OCI-LY7 (cell line): Measurements from ENCODE around the gene DOCK7. TPM values are rescaled to one million over a fixed set of nuclear protein-coding genes. Genes with fewer than 3 reads are reported as not detected.

Experiments
- BruUV-seq: library from RNA; stranded (reverse); fragments of 400-500 nt; replicated peaks from 2 replicates; lab custom pipeline; 2021; lab: Mats Ljungman, UMichigan
- CTCF ChIA-PET: fragments of 300-600 bp; sonication (Branson Sonifier 250); formaldehyde crosslinking; loops from one replicate; lab custom pipeline; 2022; ENCODE audit warnings: antibody characterized with exemption; ENCODE audit not compliant: unreplicated experiment; lab: Charles Lee
- POLR2A ChIA-PET: fragments of 300-600 bp; sonication (Branson Sonifier 250); formaldehyde crosslinking; loops from one replicate; lab custom pipeline; 2022; ENCODE audit warnings: antibody characterized with exemption; lab: Charles Lee
- DNase-seq: peaks from one replicate; pipeline ENCODE4 v3.0.0-alpha.2; 2015; ENCODE audit warnings: low spot score
- H2AFZ ChIP-seq: fragments of 200-600 bp; sonication (generic), shearing (Covaris generic); 2 replicates; pipeline ENCODE4 v1.6.1; 2014; ENCODE audit warnings: mild to moderate bottlenecking, antibody characterized with exemption, low read length, moderate library complexity
- H3K27ac ChIP-seq: fragments of 200-600 bp; sonication (generic); 2 replicates; pipeline ENCODE4 v1.5.1; 2014; ENCODE audit warnings: mixed run types, low read depth, mild to moderate bottlenecking, moderate library complexity, low read length, inconsistent platforms; ENCODE audit not compliant: poor library complexity, severe bottlenecking
- H3K36me3 ChIP-seq: fragments of 200-600 bp; sonication (generic); 2 replicates; pipeline ENCODE4 v1.6.1; 2014; ENCODE audit warnings: mild to moderate bottlenecking, antibody characterized with exemption, low read length, moderate library complexity, mixed read lengths; ENCODE audit not compliant: insufficient read depth
- H3K4me1 ChIP-seq: fragments of 200-600 bp; sonication (generic); 2 replicates; pipeline ENCODE4 v1.5.1; 2014; ENCODE audit warnings: mild to moderate bottlenecking, low read length; ENCODE audit not compliant: insufficient read depth, poor library complexity, severe bottlenecking
- H3K4me2 ChIP-seq: fragments of 200-600 bp; sonication (generic); 2 replicates; pipeline ENCODE4 v1.6.1; 2014; ENCODE audit warnings: mild to moderate bottlenecking, low read length
- H3K4me3 ChIP-seq: fragments of 200-600 bp; sonication (generic); 2 replicates; pipeline ENCODE4 v1.5.1; 2014; ENCODE audit warnings: mild to moderate bottlenecking, low read depth, low read length; ENCODE audit not compliant: poor library complexity, severe bottlenecking
- H3K79me2 ChIP-seq: fragments of 200-600 bp; sonication (generic); 2 replicates; pipeline ENCODE4 v1.6.1; 2016; ENCODE audit warnings: low read depth, mild to moderate bottlenecking, low read length, moderate library complexity, mixed read lengths; ENCODE audit not compliant: insufficient read depth
- H3K9me2 ChIP-seq: fragments of 200-600 bp; sonication (generic); 2 replicates; pipeline ENCODE4 v1.6.1; 2016; ENCODE audit warnings: mild to moderate bottlenecking, low read length, mixed read lengths; ENCODE audit not compliant: insufficient read depth
- H3K9me3 ChIP-seq: fragments of 200-600 bp; sonication (generic); 2 replicates; pipeline ENCODE4 v1.6.1; 2014; ENCODE audit warnings: mild to moderate bottlenecking, mixed run types, low read length, mixed read lengths
- H4K20me1 ChIP-seq: fragments of 200-600 bp; sonication (generic); 2 replicates; pipeline ENCODE4 v1.6.1; 2014; ENCODE audit warnings: mild to moderate bottlenecking, antibody characterized with exemption, low read length, moderate library complexity, mixed read lengths; ENCODE audit not compliant: insufficient read depth
- CTCF ChIP-seq: fragments of 200-600 bp; sonication (generic); conservative IDR thresholded peaks from 2 replicates; pipeline ENCODE4 v1.5.1; 2014; ENCODE audit warnings: mild to moderate bottlenecking, antibody characterized with exemption, low read length, moderate library complexity, mixed read lengths
- EZH2phosphoT487 ChIP-seq: fragments of 200-600 bp; sonication (generic); IDR thresholded peaks from 2 replicates; pipeline ENCODE4 v1.6.1; 2018; ENCODE audit warnings: low read depth, borderline replicate concordance, mild to moderate bottlenecking, mixed run types, antibody characterized with exemption, low read length, moderate library complexity, mixed read lengths
- intact Hi-C: fragments of 100-400 bp; cut with micrococcal nuclease; formaldehyde crosslinking; loops from one replicate; pipeline ENCODE4 v1.10.0; 2022; ENCODE audit not compliant: unreplicated experiment
- total RNA-seq, 2 experiments: library from RNA; depleted of rRNA in 1 of 2; stranded (reverse); fragments of >200 nt in 1 of 2; shearing (Covaris generic) in 1 of 2; gene quantifications; 2 replicates each; pipeline ENCODE4 v1.2.3, GENCODE V29; 2014 to 2022

Gene DOCK7
- total RNA-seq, 2 experiments from 2014 or later, result 19.5 to 20.3 TPM

- H3K9me3 ChIP-seq, result no peaks in the 10 kb centered on the region
- H3K4me2 ChIP-seq, result no peak overlapping the region
- no peak for TF ChIP-seq CTCF
- TF ChIP-seq EZH2phosphoT487, result no peak
- H3K36me3 ChIP-seq, result no peaks in the 10 kb centered on the region
- H3K79me2 ChIP-seq, result no peaks in the 10 kb centered on the region
- H2AFZ ChIP-seq, result no peak overlapping the region
- no TSS peak for BruUV-seq
- intact Hi-C loops, result no loop called here
- no peaks in the 10 kb centered on the region for H3K9me2 ChIP-seq
- ChIA-PET POLR2A (interaction anchor here (0.7 to 0.9 kb wide), 2 partner anchors 84 to 307 kb away, joined by 3 read pairs; no protein-coding TSS in a partner anchor), CTCF (no interaction called here)
- no peak for DNase-seq
- H3K27ac ChIP-seq, result no peak overlapping the region
- H3K4me3 ChIP-seq, result no peak overlapping the region
- no peaks in the 10 kb centered on the region for H3K4me1 ChIP-seq
- no peaks in the 10 kb centered on the region for H4K20me1 ChIP-seq
These were observed 268.0 kb downstream of the DOCK7 start for GRCh38 chr1:62420214-62420613.

GRCh38 chr1:62417351-62417999 lies 270.7 kb downstream of the DOCK7 start:
- BruUV-seq, result no TSS peak
- H3K4me3 ChIP-seq, result no peak overlapping the region
- intact Hi-C loops, result no loop called here
- H3K9me3 ChIP-seq, result no peaks in the 10 kb centered on the region
- H3K27ac ChIP-seq, result no peak overlapping the region
- no peaks in the 10 kb centered on the region for H3K9me2 ChIP-seq
- no peaks in the 10 kb centered on the region for H4K20me1 ChIP-seq
- TF ChIP-seq EZH2phosphoT487 (no peak), CTCF (no peak)
- CTCF ChIA-PET, result interaction anchor here (0.7 kb wide), 1 partner anchor 13 kb away, joined by 3 read pairs; no protein-coding TSS in a partner anchor
- no peak for DNase-seq
- no peaks in the 10 kb centered on the region for H3K36me3 ChIP-seq
- H3K4me1 ChIP-seq, result no peaks in the 10 kb centered on the region
- POLR2A ChIA-PET, result interaction anchor here (2.5 kb wide), 1 partner anchor 14 kb away, joined by 14 read pairs; no protein-coding TSS in a partner anchor
- H2AFZ ChIP-seq, result no peak overlapping the region
- no peaks in the 10 kb centered on the region for H3K79me2 ChIP-seq
- H3K4me2 ChIP-seq, result no peak overlapping the region

GRCh38 chr1:62415687-62416086 lies 272.5 kb downstream of the DOCK7 start:
- POLR2A ChIA-PET, result interaction anchor here (0.6 kb wide), 1 partner anchor 527 kb away, joined by 3 read pairs; no protein-coding TSS in a partner anchor
- TF ChIP-seq CTCF, result no peak
- no peak for TF ChIP-seq EZH2phosphoT487
- H3K79me2 ChIP-seq, result no peaks in the 10 kb centered on the region
- H3K4me1 ChIP-seq, result no peaks in the 10 kb centered on the region
- H3K9me2 ChIP-seq, result no peaks in the 10 kb centered on the region
- H3K4me2 ChIP-seq, result no peak overlapping the region
- intact Hi-C loops, result no loop called here
- no TSS peak for BruUV-seq
- DNase-seq, result no peak
- H3K4me3 ChIP-seq, result no peak overlapping the region
- no peak overlapping the region for H3K27ac ChIP-seq
- no peak overlapping the region for H2AFZ ChIP-seq
- H3K9me3 ChIP-seq, result no peaks in the 10 kb centered on the region
- CTCF ChIA-PET, result no interaction called here
- no peaks in the 10 kb centered on the region for H3K36me3 ChIP-seq
- no peaks in the 10 kb centered on the region for H4K20me1 ChIP-seq
